GM19025 (cell line): Measurements from ENCODE around the gene SPPL2B.

Source experiments
- ATAC-seq: cut with Tn5 transposase; IDR thresholded peaks from one replicate; pipeline ENCODE4 v1.9.1; 2021; ENCODE audit warnings: mild to moderate bottlenecking, low read depth, moderate library complexity; ENCODE audit not compliant: unreplicated experiment

The SPPL2B gene

GRCh38 chr19:2296141-2296540, 32.3 kb upstream of the SPPL2B start:
- no peak for ATAC-seq

GRCh38 chr19:2300533-2300932, 28.0 kb upstream of the SPPL2B start:
- no peak for ATAC-seq

- no peak for ATAC-seq
These were observed 25.9 kb upstream of the SPPL2B start for GRCh38 chr19:2302319-2303210.

- no peak for ATAC-seq
These were observed 25.2 kb upstream of the SPPL2B start for GRCh38 chr19:2303211-2303798.

- no peak for ATAC-seq
These were observed 22.8 kb upstream of the SPPL2B start for GRCh38 chr19:2305452-2306280.

GRCh38 chr19:2306281-2306806, 22.1 kb upstream of the SPPL2B start:
- no peak for ATAC-seq

GRCh38 chr19:2306971-2307370, 21.5 kb upstream of the SPPL2B start:
- no peak for ATAC-seq

GRCh38 chr19:2307518-2308012, 20.9 kb upstream of the SPPL2B start:
- no peak for ATAC-seq

GRCh38 chr19:2308114-2308556, 20.3 kb upstream of the SPPL2B start, which contains the start of gene LINGO3:
LINGO3 (minus strand) TSS chr19:2308154; CDS start chr19:2291776, 16,378 bp downstream.
- ATAC-seq: no peak

GRCh38 chr19:2309734-2310362, 18.6 kb upstream of the SPPL2B start:
- no peak for ATAC-seq

GRCh38 chr19:2311093-2311492, 17.4 kb upstream of the SPPL2B start:
- ATAC-seq: no peak

- no peak for ATAC-seq
These were observed 15.5 kb upstream of the SPPL2B start for GRCh38 chr19:2312820-2313501.

GRCh38 chr19:2315121-2315817, 13.2 kb upstream of the SPPL2B start:
- no peak for ATAC-seq

- ATAC-seq: no peak
These were observed 12.6 kb upstream of the SPPL2B start for GRCh38 chr19:2315818-2316353.

- ATAC-seq: no peak
These were observed 11.2 kb upstream of the SPPL2B start for GRCh38 chr19:2317300-2317699.

GRCh38 chr19:2317756-2318155, 10.7 kb upstream of the SPPL2B start:
- no peak for ATAC-seq

- no peak for ATAC-seq
These were observed 9.6 kb upstream of the SPPL2B start for GRCh38 chr19:2318923-2319322.

- no peak for ATAC-seq
These were observed 8.9 kb upstream of the SPPL2B start for GRCh38 chr19:2319551-2319950.

GRCh38 chr19:2320049-2320448, 8.4 kb upstream of the SPPL2B start:
- no peak for ATAC-seq
